Ishikawa (cell line): ENCODE data around the gene MAP7D1.

Experiments used
- CEBPB ChIP-seq: IDR thresholded peaks from 2 replicates; pipeline ENCODE4 v1.6.1; 2012
- CREB1 ChIP-seq: IDR thresholded peaks from 2 replicates; pipeline ENCODE4 v1.6.1; 2012; ENCODE audit warnings: low read depth
- EGR1 ChIP-seq: IDR thresholded peaks from 2 replicates; pipeline ENCODE4 v1.6.1; 2012
- EP300 ChIP-seq: IDR thresholded peaks from 2 replicates; pipeline ENCODE4 v1.6.1; 2012; ENCODE audit warnings: borderline replicate concordance
- FOXM1 ChIP-seq: IDR thresholded peaks from 2 replicates; pipeline ENCODE4 v1.6.1; 2012; ENCODE audit warnings: low read depth, borderline replicate concordance
- MAX ChIP-seq: IDR thresholded peaks from 2 replicates; pipeline ENCODE4 v1.6.1; 2012
- NFIC ChIP-seq: IDR thresholded peaks from 2 replicates; pipeline ENCODE4 v1.6.1; 2012
- RAD21 ChIP-seq: IDR thresholded peaks from 2 replicates; pipeline ENCODE4 v1.6.1; 2012; ENCODE audit warnings: low read depth
- REST ChIP-seq: IDR thresholded peaks from 2 replicates; pipeline ENCODE4 v1.6.1; 2012; ENCODE audit warnings: low read depth, mild to moderate bottlenecking
- TAF1 ChIP-seq: IDR thresholded peaks from 2 replicates; pipeline ENCODE4 v1.6.1; 2012; ENCODE audit warnings: low read depth, mild to moderate bottlenecking
- TEAD4 ChIP-seq: IDR thresholded peaks from 2 replicates; pipeline ENCODE4 v1.6.1; 2012
- YY1 ChIP-seq: IDR thresholded peaks from 2 replicates; pipeline ENCODE4 v1.6.1; 2012; ENCODE audit warnings: low read depth

GRCh38 chr1:36153476-36153875 lies 2.5 kb upstream of the MAP7D1 start:
- no peak for TF ChIP-seq EP300
- TF ChIP-seq YY1, result no peak
- TF ChIP-seq EGR1, result no peak
- no peak for TF ChIP-seq CREB1
- no peak for TF ChIP-seq RAD21
- TF ChIP-seq MAX, result no peak
- no peak for TF ChIP-seq REST
- no peak for TF ChIP-seq CEBPB
- no peak for TF ChIP-seq TAF1
- TF ChIP-seq FOXM1, result no peak
- TF ChIP-seq TEAD4, result no peak
- no peak for TF ChIP-seq NFIC
